ENCODE results near the gene RELT. TPM values are rescaled to one million over a fixed set of nuclear protein-coding genes. Genes with fewer than 3 reads are reported as not detected.
A peak's percentile ranks its signal among the peaks of the same experiment; 100 is the strongest.

The RELT gene
- polyA plus RNA-seq (2012; ENCODE audit: missing spikeins): 12.6 TPM

- FAIRE-seq (peak; percentile 100), DNase-seq (ENCODE audit: insufficient read length) (peak; percentile 99)
- peak; percentile 96 for TF ChIP-seq POLR2AphosphoS5 (IDR thresholded peaks at IDR 0.05; ENCODE audit: low read depth, low read length)
- TF ChIP-seq POLR2A (IDR thresholded peaks at IDR 0.05; ENCODE audit: low read depth, low read length): peak; percentile 99
- TF ChIP-seq TAF1 (IDR thresholded peaks at IDR 0.05; ENCODE audit: borderline replicate concordance, low read depth, low read length): peak; percentile 93
Observed at GRCh38 chr11:73376160-73376802, at the start of gene RELT. TSS of gene RELT (plus strand) at chr11:73376399. CDS start at chr11:73389137, 12,738 bp downstream.

GRCh38 chr11:73326929-73327811, 49.0 kb upstream of the RELT start:
- no peak for DNase-seq (ENCODE audit: insufficient read length)

GRCh38 chr11:73327812-73328364, 48.3 kb upstream of the RELT start:
- DNase-seq (ENCODE audit: insufficient read length) (no peak), FAIRE-seq (no peak)
- TF ChIP-seq POLR2A (IDR thresholded peaks at IDR 0.05; ENCODE audit: low read depth, low read length) (no peak), TAF1 (IDR thresholded peaks at IDR 0.05; ENCODE audit: borderline replicate concordance, low read depth, low read length) (no peak), POLR2AphosphoS5 (IDR thresholded peaks at IDR 0.05; ENCODE audit: low read depth, low read length) (no peak)

More at GRCh38 chr11:73326929-73327811, 49.0 kb upstream of the RELT start:
- TF ChIP-seq POLR2A (IDR thresholded peaks at IDR 0.05; ENCODE audit: low read depth, low read length) (no peak), POLR2AphosphoS5 (IDR thresholded peaks at IDR 0.05; ENCODE audit: low read depth, low read length) (no peak)
- FAIRE-seq: peak; percentile 96

GRCh38 chr11:73330569-73331093, 45.6 kb upstream of the RELT start:
- FAIRE-seq (no peak), DNase-seq (ENCODE audit: insufficient read length) (no peak)
- no peak for TF ChIP-seq POLR2AphosphoS5 (IDR thresholded peaks at IDR 0.05; ENCODE audit: low read depth, low read length)
- TF ChIP-seq TAF1 (IDR thresholded peaks at IDR 0.05; ENCODE audit: borderline replicate concordance, low read depth, low read length): no peak
- TF ChIP-seq POLR2A (IDR thresholded peaks at IDR 0.05; ENCODE audit: low read depth, low read length): no peak

- no peak for FAIRE-seq
- no peak for TF ChIP-seq TAF1 (IDR thresholded peaks at IDR 0.05; ENCODE audit: borderline replicate concordance, low read depth, low read length)
- no peak for TF ChIP-seq POLR2AphosphoS5 (IDR thresholded peaks at IDR 0.05; ENCODE audit: low read depth, low read length)
- no peak for TF ChIP-seq POLR2A (IDR thresholded peaks at IDR 0.05; ENCODE audit: low read depth, low read length)
- DNase-seq (ENCODE audit: insufficient read length): no peak
Observed at GRCh38 chr11:73331138-73331916, 44.9 kb upstream of the RELT start.

- TF ChIP-seq TAF1 (IDR thresholded peaks at IDR 0.05; ENCODE audit: borderline replicate concordance, low read depth, low read length) (no peak), POLR2A (IDR thresholded peaks at IDR 0.05; ENCODE audit: low read depth, low read length) (no peak), POLR2AphosphoS5 (IDR thresholded peaks at IDR 0.05; ENCODE audit: low read depth, low read length) (no peak)
- DNase-seq (ENCODE audit: insufficient read length): no peak
- FAIRE-seq: no peak
Observed at GRCh38 chr11:73333173-73333572, 43.0 kb upstream of the RELT start.

GRCh38 chr11:73333640-73334383, 42.4 kb upstream of the RELT start:
- no peak for DNase-seq (ENCODE audit: insufficient read length)
- peak; percentile 21 for FAIRE-seq
- TF ChIP-seq POLR2AphosphoS5 (IDR thresholded peaks at IDR 0.05; ENCODE audit: low read depth, low read length) (no peak), POLR2A (IDR thresholded peaks at IDR 0.05; ENCODE audit: low read depth, low read length) (no peak), TAF1 (IDR thresholded peaks at IDR 0.05; ENCODE audit: borderline replicate concordance, low read depth, low read length) (no peak)

GRCh38 chr11:73334384-73335203, 41.6 kb upstream of the RELT start:
- DNase-seq (ENCODE audit: insufficient read length): no peak
- TF ChIP-seq POLR2AphosphoS5 (IDR thresholded peaks at IDR 0.05; ENCODE audit: low read depth, low read length): no peak
- TF ChIP-seq TAF1 (IDR thresholded peaks at IDR 0.05; ENCODE audit: borderline replicate concordance, low read depth, low read length): no peak
- TF ChIP-seq POLR2A (IDR thresholded peaks at IDR 0.05; ENCODE audit: low read depth, low read length): no peak
- FAIRE-seq: no peak

- DNase-seq (ENCODE audit: insufficient read length) (peak; percentile 68), FAIRE-seq (peak; percentile 93)
- TF ChIP-seq POLR2A (IDR thresholded peaks at IDR 0.05; ENCODE audit: low read depth, low read length) (no peak), TAF1 (IDR thresholded peaks at IDR 0.05; ENCODE audit: borderline replicate concordance, low read depth, low read length) (no peak), POLR2AphosphoS5 (IDR thresholded peaks at IDR 0.05; ENCODE audit: low read depth, low read length) (no peak)
Observed at GRCh38 chr11:73335204-73335923, 40.8 kb upstream of the RELT start.
